GM19351 (cell line): ENCODE measurements around the gene CATSPERB.
"Not testable (repeated sequence)": the region's sequence is repeated elsewhere in the genome, so short reads cannot be mapped to it uniquely, and the experiment has no call there.

Experiments
- ATAC-seq: cut with Tn5 transposase; IDR thresholded peaks from one replicate; pipeline ENCODE4 v1.9.1; 2021; ENCODE audit warnings: mild to moderate bottlenecking, moderate library complexity; ENCODE audit not compliant: unreplicated experiment

The CATSPERB gene

GRCh38 chr14:91731986-91732385 lies at the start of gene CATSPERB:
Gene CATSPERB (minus strand): TSS chr14:91732086. CDS start chr14:91729479, 2,607 bp downstream.
- ATAC-seq: no peak

DNA sequence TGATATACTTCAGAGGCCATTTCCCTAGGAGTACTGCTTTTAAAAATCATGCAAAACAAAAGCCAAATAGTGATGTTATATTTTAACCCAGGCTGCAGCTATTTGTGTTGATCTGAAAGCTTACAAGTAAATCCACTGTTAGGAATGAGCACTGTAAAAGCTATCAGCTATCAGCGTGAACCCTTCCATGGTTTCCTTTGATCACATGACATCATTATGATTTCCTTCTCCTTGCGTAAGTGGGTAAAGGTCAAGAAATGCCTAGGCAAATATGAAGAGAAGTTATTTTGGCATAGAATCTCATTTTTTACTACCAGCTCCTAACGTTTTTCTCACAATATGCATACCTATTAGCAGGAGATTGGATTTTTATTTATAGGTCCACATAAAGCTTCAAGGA lies 48.6 kb upstream of the CATSPERB start:
- ATAC-seq: no peak

DNA sequence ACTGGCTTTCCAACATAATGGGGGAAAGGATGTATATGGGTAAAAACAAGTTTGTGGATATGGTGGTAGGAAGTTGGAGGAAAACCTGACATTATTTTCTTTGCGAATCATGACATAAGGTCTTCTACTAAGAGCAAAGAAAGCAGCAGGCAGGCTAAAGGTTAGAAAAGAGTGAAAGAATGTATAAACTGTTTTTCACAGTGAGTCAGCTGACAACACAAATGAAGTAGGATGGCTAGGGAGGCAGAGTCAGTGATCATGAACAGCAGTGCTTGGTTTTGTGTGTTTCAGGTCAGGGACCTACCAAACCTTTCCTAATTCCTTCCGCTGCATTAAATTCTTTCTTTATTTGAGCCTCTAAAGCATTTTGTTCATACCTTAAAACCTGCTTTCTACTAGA lies 46.3 kb upstream of the CATSPERB start:
- no peak for ATAC-seq

GRCh38 chr14:91774140-91775096 lies 42.5 kb upstream of the CATSPERB start:
- no peak for ATAC-seq

DNA sequence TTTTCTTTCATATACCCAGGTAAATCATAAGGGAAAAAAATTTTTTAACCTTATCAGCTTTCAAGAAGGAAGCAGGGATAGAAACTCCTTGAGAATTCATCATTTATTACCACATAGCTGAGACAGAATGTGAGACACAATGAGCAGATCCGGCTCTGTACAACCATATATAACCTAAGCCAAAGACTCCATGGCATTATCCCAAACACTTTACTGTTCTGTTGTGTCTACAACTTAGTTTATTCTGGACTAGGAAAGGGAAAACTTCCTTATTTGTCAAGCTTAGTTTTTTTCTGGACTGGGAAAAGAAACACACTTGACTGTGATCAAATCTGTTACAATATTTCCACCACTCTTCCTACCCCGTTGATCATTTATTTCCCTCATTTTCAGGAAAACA lies 38.3 kb upstream of the CATSPERB start:
- no peak for ATAC-seq

GRCh38 chr14:91755570-91756295 lies 23.8 kb upstream of the CATSPERB start:
- ATAC-seq: no peak

DNA sequence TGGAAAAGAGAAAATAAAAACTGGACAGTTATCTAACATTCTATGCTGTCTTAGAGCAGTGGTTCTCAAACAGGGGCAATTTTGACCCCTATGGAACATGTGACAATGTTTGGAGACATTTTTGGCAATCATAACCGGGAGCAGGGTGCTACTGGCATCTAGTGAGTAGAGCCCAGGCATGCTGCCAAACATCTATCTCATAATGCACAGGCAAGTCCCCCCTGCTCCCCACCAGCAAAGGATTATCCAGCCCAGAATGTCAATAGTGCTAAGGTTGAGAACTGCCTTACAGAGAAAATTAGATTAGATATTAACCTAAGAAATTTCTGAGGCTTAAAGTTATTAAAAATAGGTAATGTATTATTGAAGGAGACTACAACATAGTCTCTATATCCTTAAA lies 22.9 kb upstream of the CATSPERB start:
- no peak for ATAC-seq

DNA sequence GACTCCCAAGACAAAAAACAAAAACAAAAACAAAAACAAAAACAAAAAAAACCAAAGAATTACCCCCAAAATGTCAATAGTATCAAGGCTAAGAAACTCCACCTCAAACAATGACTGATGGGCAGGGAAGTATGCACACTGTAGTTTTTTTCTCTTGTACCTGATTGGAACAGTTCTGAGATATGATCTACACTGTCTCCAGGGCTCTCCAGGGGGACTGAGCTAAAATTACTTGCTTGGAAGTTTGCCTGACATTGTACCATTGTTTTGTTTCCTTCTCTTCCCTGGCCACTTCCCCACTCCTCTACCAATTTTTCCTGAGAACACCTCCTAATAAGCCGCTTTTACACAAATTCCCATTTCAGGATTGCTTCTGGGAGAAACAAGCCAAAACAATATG lies 22.3 kb upstream of the CATSPERB start:
- ATAC-seq: no peak

DNA sequence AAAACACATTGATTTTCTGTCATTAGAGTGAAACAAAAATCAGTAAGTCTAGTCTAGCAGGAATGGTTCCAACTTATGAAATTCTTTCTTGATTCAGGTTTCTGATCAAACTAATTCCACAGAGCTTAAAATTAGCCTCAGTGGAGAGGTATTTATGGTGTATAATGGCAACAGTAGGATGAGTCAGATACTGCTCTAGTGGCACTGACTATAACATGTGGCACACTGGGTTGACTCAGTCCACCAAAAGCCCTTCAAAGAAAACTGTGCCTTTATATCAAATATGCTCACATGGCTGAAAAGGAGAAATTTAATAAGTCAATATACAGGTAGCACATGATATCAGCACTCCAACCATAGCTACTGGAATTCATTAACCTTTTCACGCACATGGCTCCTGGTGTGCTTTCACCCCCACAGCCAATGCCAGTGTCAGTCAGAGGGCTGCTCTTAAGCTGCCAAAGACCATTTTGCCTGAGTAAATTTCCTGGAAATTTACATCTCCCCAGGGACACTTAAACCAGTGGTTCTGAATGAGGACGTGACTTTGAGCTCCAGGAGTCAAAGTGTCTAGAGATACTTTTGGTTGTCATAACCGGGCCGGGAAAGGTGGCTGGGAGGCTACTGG lies 21.7 kb upstream of the CATSPERB start:
- no peak for ATAC-seq

GRCh38 chr14:91752961-91753360 lies 21.1 kb upstream of the CATSPERB start:
- ATAC-seq: no peak

GRCh38 chr14:91751719-91752118 lies 19.8 kb upstream of the CATSPERB start:
- ATAC-seq: no peak

DNA sequence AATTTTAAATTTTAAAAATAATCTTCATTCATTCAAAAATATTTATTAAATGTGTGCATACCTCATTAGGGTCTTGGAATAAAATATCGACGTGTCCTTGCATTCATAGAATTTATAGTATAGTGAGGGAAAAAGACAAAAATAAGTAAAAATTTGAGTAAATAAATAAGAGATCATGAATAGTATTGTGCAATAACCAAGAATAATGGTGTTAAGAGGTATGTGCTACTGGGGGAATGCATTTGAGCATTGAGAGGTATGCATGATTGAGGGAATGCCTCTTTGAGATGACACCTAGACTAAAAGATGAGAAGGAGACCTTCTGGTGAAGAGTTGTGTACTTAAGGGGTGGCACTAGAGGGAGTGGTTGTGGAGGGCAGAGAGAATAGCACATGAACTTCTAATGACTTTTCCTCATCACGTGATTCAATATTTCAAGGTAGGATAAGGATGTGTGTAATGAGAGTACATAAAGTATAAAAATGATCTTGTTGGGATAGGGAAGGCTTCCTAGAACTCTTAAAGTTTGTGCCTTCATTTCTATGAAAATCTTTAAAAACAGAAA lies 18.8 kb upstream of the CATSPERB start:
- ATAC-seq: no peak

DNA sequence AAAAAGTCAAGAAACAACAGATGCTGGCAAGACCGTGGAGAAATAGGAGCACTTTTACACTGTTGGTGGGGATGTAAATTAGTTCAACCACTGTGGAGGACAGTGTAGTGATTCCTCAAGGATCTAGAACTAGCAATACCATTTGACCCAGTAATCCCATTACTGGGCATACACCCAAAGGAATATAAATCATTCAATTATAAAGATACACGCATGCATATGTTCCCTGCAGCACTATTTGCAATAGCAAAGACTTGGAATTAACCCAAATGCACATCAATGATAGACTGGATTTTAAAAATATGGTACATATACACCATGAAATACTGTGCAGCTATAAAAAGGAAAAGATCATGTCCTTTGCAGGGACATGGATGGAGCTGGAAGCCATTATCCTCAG lies 18.0 kb upstream of the CATSPERB start:
- no peak for ATAC-seq

DNA sequence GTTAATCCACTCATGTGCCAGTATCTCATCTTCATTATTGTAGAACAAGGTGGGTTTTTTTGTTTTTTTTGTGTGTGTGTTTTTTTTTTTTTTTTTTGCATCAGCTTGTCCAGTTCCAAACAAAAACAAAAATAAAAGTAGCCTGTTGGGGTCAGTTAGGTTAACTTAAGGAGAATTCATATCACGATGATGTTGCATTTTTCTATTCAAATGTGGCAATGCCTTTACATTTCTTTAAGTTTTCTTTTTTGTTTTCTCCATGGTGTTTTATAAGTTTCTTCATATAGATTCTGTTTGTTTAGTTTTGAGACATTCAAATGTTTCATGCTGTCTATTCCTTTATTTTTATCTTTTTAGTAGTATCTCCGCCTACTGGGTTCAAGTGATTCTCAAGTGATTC lies 16.2 kb upstream of the CATSPERB start:
- ATAC-seq: no peak

DNA sequence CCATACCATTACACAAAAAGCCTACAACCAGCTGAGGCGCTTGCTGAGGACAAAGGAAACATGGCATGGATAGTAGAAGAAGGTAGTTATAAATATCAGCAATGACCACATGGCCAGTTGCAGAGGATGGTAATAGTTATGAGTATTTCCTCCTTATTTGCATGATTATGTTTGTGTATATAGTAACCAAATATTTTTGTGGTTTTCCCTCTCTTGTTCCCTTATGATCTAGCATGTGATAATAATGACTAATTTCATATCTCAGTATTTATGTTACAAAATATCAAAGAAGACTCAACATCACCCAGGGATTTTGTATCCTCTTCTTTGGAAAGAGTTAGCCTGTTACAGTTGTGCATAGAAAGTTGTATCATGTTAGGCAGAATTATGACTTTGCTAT lies 13.5 kb upstream of the CATSPERB start:
- ATAC-seq: no peak

GRCh38 chr14:91744068-91744480 lies 12.2 kb upstream of the CATSPERB start:
- no peak for ATAC-seq

DNA sequence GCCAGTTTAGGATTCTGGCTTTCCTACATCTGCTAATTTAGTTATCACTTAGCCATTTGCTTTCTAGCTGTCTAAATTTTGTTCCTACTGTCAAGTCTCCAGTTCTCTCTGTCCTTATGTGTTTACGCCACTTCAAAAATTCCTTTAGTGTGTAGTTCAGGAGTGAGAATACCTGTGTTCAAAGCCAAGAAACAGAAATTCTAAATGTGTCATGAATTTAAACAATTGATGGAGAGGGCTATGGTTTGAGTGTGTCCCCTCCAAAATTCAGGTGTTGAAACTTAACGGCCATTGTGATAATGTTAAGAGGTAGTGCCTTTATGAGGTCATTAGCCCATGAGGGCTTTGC lies 11.4 kb upstream of the CATSPERB start:
- no peak for ATAC-seq

GRCh38 chr14:91742621-91743304 lies 10.9 kb upstream of the CATSPERB start:
- ATAC-seq: no peak

- ATAC-seq: not testable (repeated sequence)
Observed at GRCh38 chr14:91739867-91740266, 8.0 kb upstream of the CATSPERB start.

- ATAC-seq: no peak
Observed at GRCh38 chr14:91737619-91738018, 5.7 kb upstream of the CATSPERB start.
